ENCODE measurements around the gene ZNF608. TPM values are rescaled to one million over a fixed set of nuclear protein-coding genes. Genes with fewer than 3 reads are reported as not detected.

Gene ZNF608
- total RNA-seq, 1 donor from 2014 or later = 213 TPM

DNA sequence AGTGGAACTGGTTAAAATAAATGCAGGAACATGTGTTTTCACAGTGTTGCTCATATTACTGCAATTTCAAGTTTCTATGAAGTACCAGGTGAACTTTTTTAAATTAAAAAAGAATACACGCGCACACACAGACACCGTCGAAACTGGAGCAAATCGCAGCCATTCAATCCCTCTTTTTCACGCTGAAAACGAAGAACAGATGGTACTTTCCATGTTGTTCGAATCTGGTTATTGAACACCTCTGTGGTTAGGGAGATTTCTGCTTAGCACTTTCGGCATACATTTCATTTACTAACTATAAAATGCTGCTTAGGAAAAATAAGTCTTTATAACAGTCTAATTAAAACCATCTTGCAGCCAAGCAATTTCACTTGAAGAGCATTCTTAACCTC, 6.8 kb downstream of the ZNF608 start:
- Mint-ChIP-seq H3K9me3 (no peaks in the 10 kb centered on the region), H3K27me3 (ENCODE audit: insufficient read depth, low read depth) (peaks cover under 1% of the 10 kb centered on the region), H3K4me3 (no peak overlapping the region), H3K4me1 (peaks cover 57% of the 10 kb centered on the region), H3K27ac (peak overlapping the region; percentile 69), H3K36me3 (no peaks in the 10 kb centered on the region)
- peaks cover 99% of the 10 kb centered on the region for H4K20me1 ChIP-seq (ENCODE audit: low read depth)
- no peaks in the 10 kb centered on the region for H3K9me3 ChIP-seq (ENCODE audit: low read depth)
- no peaks in the 10 kb centered on the region for H3K36me3 ChIP-seq
- H3F3A ChIP-seq (ENCODE audit: low read depth) = peaks cover 76% of the 10 kb centered on the region
- peak overlapping the region; percentile 98 for H3K4me2 ChIP-seq
- TF ChIP-seq EZH2 (IDR thresholded peaks at IDR 0.05) (no peak), EZH2phosphoT487 (IDR thresholded peaks at IDR 0.05) (no peak), CTCF (IDR thresholded peaks at IDR 0.05) (no peak)
- no peak overlapping the region for H3K9ac ChIP-seq
- H3K27ac ChIP-seq = peak overlapping the region; percentile 80
- peak overlapping the region; percentile 69 for H3K4me3 ChIP-seq
- no peaks in the 10 kb centered on the region for H3K27me3 ChIP-seq
- no peak overlapping the region for H2AFZ ChIP-seq (replicated peaks)
- peaks cover 69% of the 10 kb centered on the region for H3K4me1 ChIP-seq
- no peak for DNase-seq (ENCODE audit: low spot score)
- H3K79me2 ChIP-seq (ENCODE audit: low read depth) = peaks cover 100% of the 10 kb centered on the region

GRCh38 chr5:124738681-124739633, 7.5 kb downstream of the ZNF608 start:
- Mint-ChIP-seq H3K36me3 (no peaks in the 10 kb centered on the region), H3K27ac (peak overlapping the region; percentile 26), H3K4me3 (no peak overlapping the region), H3K27me3 (ENCODE audit: insufficient read depth, low read depth) (no peaks in the 10 kb centered on the region), H3K4me1 (peaks cover 62% of the 10 kb centered on the region), H3K9me3 (no peaks in the 10 kb centered on the region)
- H3K4me3 ChIP-seq = peak overlapping the region; percentile 69
- H3K36me3 ChIP-seq = no peaks in the 10 kb centered on the region
- H3K9ac ChIP-seq = no peak overlapping the region
- peak overlapping the region; percentile 98 for H3K4me2 ChIP-seq
- H3F3A ChIP-seq (ENCODE audit: low read depth) = peaks cover 78% of the 10 kb centered on the region
- peak overlapping the region; percentile 80 for H3K27ac ChIP-seq
- H3K79me2 ChIP-seq (ENCODE audit: low read depth) = peaks cover 100% of the 10 kb centered on the region
- DNase-seq (ENCODE audit: low spot score) = peak; percentile 92
- H3K9me3 ChIP-seq (ENCODE audit: low read depth) = no peaks in the 10 kb centered on the region
- H3K27me3 ChIP-seq = no peaks in the 10 kb centered on the region
- peak; percentile 80 for TF ChIP-seq EZH2phosphoT487 (IDR thresholded peaks at IDR 0.05)
- TF ChIP-seq EZH2 (IDR thresholded peaks at IDR 0.05) = no peak
- TF ChIP-seq CTCF (IDR thresholded peaks at IDR 0.05) = peak; percentile 66
- H4K20me1 ChIP-seq (ENCODE audit: low read depth) = peaks cover 99% of the 10 kb centered on the region
- no peak overlapping the region for H2AFZ ChIP-seq (replicated peaks)
- H3K4me1 ChIP-seq = peaks cover 76% of the 10 kb centered on the region

DNA sequence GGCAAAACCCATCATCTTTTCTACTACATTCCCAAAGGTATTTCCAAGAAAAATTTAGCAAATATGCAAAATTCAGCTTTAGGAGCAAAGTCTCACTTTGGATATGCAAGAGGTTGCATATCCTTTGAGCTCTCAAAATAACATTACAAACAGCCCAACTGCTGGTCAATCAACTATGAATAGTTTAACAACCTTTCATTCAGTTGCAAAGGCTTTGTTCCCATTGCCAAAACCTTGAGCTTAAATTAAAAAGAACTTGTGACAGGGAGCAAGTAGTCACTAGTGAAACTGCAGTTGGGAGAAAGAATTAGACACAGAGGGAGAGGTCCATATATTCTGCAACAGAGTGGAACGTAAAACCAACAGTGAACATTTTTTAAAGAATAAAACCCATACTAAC, 8.8 kb downstream of the ZNF608 start:
- H3K27me3 Mint-ChIP-seq (ENCODE audit: insufficient read depth, low read depth) = no peaks in the 10 kb centered on the region
- H3K4me1 ChIP-seq = peaks cover 89% of the 10 kb centered on the region
- no peak overlapping the region for H3K4me3 Mint-ChIP-seq

More for the DNA sequence above, 8.8 kb downstream of the ZNF608 start:
- Histone ChIP-seq H3K27ac (no peak overlapping the region), H3K36me3 (no peaks in the 10 kb centered on the region), H3F3A (ENCODE audit: low read depth) (peaks cover 78% of the 10 kb centered on the region), H4K20me1 (ENCODE audit: low read depth) (peaks cover 99% of the 10 kb centered on the region), H3K27me3 (no peaks in the 10 kb centered on the region), H3K79me2 (ENCODE audit: low read depth) (peaks cover 100% of the 10 kb centered on the region), H2AFZ (replicated peaks) (no peak overlapping the region), H3K4me2 (peak overlapping the region; percentile 98), H3K9me3 (ENCODE audit: low read depth) (no peaks in the 10 kb centered on the region), H3K9ac (no peak overlapping the region), H3K4me3 (peak overlapping the region; percentile 69)
- TF ChIP-seq CTCF (IDR thresholded peaks at IDR 0.05) = no peak
- no peak for TF ChIP-seq EZH2 (IDR thresholded peaks at IDR 0.05)
- TF ChIP-seq EZH2phosphoT487 (IDR thresholded peaks at IDR 0.05) = no peak
- no peak for DNase-seq (ENCODE audit: low spot score)
- Mint-ChIP-seq H3K36me3 (no peaks in the 10 kb centered on the region), H3K27ac (peak overlapping the region; percentile 32), H3K9me3 (no peaks in the 10 kb centered on the region), H3K4me1 (peaks cover 75% of the 10 kb centered on the region)

Measured in neural progenitor cell (in vitro differentiated cells).